HepG2 (cell line): ENCODE results near the gene DDX46. TPM values are rescaled to one million over a fixed set of nuclear protein-coding genes. Genes with fewer than 3 reads are reported as not detected.

Experiments used
- AKAP8 ChIP-seq: sonication (generic); formaldehyde crosslinking; IDR thresholded peaks from 2 replicates; pipeline ENCODE4 v1.5.1; 2020; ENCODE audit warnings: mild to moderate bottlenecking, missing genetic modification reagents
- BCLAF1 ChIP-seq: fragments of 450-650 bp; IDR thresholded peaks from 2 replicates; pipeline ENCODE4 v1.6.1; 2017; ENCODE audit warnings: mild to moderate bottlenecking
- FIP1L1 ChIP-seq: fragments of 200-400 bp; formaldehyde crosslinking; IDR thresholded peaks from 2 replicates; pipeline ENCODE4 v1.6.1; 2018; ENCODE audit warnings: low read depth, mild to moderate bottlenecking, low read length, moderate library complexity, borderline replicate concordance; ENCODE audit not compliant: insufficient read depth
- IRF9 ChIP-seq: sonication (generic); formaldehyde crosslinking; IDR thresholded peaks from 2 replicates; pipeline ENCODE4 v1.8.0; 2022; ENCODE audit warnings: missing genetic modification reagents, mild to moderate bottlenecking, borderline replicate concordance
- MAZ ChIP-seq, 2 experiments: sonication (generic) in 1 of 2; formaldehyde crosslinking in 1 of 2; IDR thresholded peaks; 2 replicates each; pipeline versions ENCODE4 v1.5.0 to v1.6.1; 2012 to 2020; ENCODE audit warnings: low read depth in 2 of 2, mild to moderate bottlenecking in 2 of 2, borderline replicate concordance in 1 of 2, improper control_type of control experiment in 1 of 2, low read length in 1 of 2, missing genetic modification reagents in 1 of 2, moderate library complexity in 1 of 2
- MNT ChIP-seq: fragments of 450-650 bp; IDR thresholded peaks from 2 replicates; pipeline ENCODE4 v1.6.1; 2016
- PRPF4 ChIP-seq: fragments of 200-400 bp; formaldehyde crosslinking; IDR thresholded peaks from 2 replicates; pipeline ENCODE4 v1.6.1; 2016; ENCODE audit warnings: low read length, low read depth; ENCODE audit not compliant: poor library complexity, severe bottlenecking
- SP4 ChIP-seq: sonication (generic); formaldehyde crosslinking; IDR thresholded peaks from 2 replicates; pipeline ENCODE4 v1.8.1; 2023; ENCODE audit warnings: mild to moderate bottlenecking, missing genetic modification reagents
- ZBED4 ChIP-seq: sonication (generic); formaldehyde crosslinking; IDR thresholded peaks from 2 replicates; pipeline ENCODE4 v1.4.0; 2020; ENCODE audit warnings: missing genetic modification reagents, borderline replicate concordance
- ZFP36L1 ChIP-seq: sonication (generic); formaldehyde crosslinking; IDR thresholded peaks from 2 replicates; pipeline ENCODE4 v1.8.0; 2022; ENCODE audit warnings: mild to moderate bottlenecking, missing genetic modification reagents, moderate library complexity
- ZNF264 ChIP-seq: sonication (generic); formaldehyde crosslinking; IDR thresholded peaks from 2 replicates; pipeline ENCODE4 v1.4.0; 2020; ENCODE audit warnings: missing genetic modification reagents
- ZNF589 ChIP-seq: sonication (generic); formaldehyde crosslinking; conservative IDR thresholded peaks from 2 replicates; pipeline ENCODE4 v1.8.0; 2022; ENCODE audit warnings: mild to moderate bottlenecking, moderate library complexity, missing genetic modification reagents
- ZNF710 ChIP-seq: sonication (generic); formaldehyde crosslinking; IDR thresholded peaks from 2 replicates; pipeline ENCODE4 v1.5.0; 2020; ENCODE audit warnings: mild to moderate bottlenecking, missing genetic modification reagents, borderline replicate concordance
- ZNF773 ChIP-seq: sonication (generic); formaldehyde crosslinking; IDR thresholded peaks from 2 replicates; pipeline ENCODE4 v1.4.0; 2020; ENCODE audit warnings: missing genetic modification reagents, borderline replicate concordance
- ZNF775 ChIP-seq: sonication (generic); formaldehyde crosslinking; IDR thresholded peaks from 2 replicates; pipeline ENCODE4 v1.4.0; 2020; ENCODE audit warnings: missing genetic modification reagents, mild to moderate bottlenecking, moderate library complexity, borderline replicate concordance
- polyA plus RNA-seq, 8 experiments: library from polyadenylated mRNA; depleted of rRNA in 3 of 8; stranded (reverse) in 7 of 8; unstranded in 1 of 8; fragments of >200 nt; fragmentation: Illumina TruSeq in 4 of 8; extraction: Trizol in 4 of 8; gene quantifications; 2 replicates each; pipeline versions ENCODE4 v1.2.1 to v1.2.3, GENCODE V29; 2011 to 2016; ENCODE audit warnings: low read depth in 4 of 8, missing spikeins in 1 of 8, mixed read lengths in 1 of 8; ENCODE audit not compliant: insufficient read depth in 1 of 8
- total RNA-seq, 5 experiments: library from RNA; depleted of rRNA; stranded (reverse); fragments of >200 nt; fragmentation: Illumina TruSeq; extraction: Trizol; gene quantifications; 2 replicates each; pipeline ENCODE4 v1.2.3, GENCODE V29; 2016; ENCODE audit warnings: low read depth in 1 of 5

The DDX46 gene
- total and polyA plus RNA-seq, 2 of the 13 experiments (the other 11 are each of a cell fraction or from before 2014, with no cell fraction given): 27.3 to 59.3 TPM

GRCh38 chr5:134738133-134738962, 20.2 kb upstream of the DDX46 start, which contains the start of gene CAMLG (continued):
- TF ChIP-seq ZNF264 (CRISPR knock-in tag): peak; percentile 67; the same call in 1 of the 2 replicates
- peak; percentile 92; the same call in 1 of the 2 replicates for TF ChIP-seq ZBED4 (CRISPR knock-in tag)
- TF ChIP-seq ZNF710 (CRISPR knock-in tag): peak; percentile 50; the same call in 1 of the 2 replicates
- TF ChIP-seq IRF9 (CRISPR knock-in tag): peak; percentile 96
- no peak; the same call in 1 of the 2 replicates for TF ChIP-seq MAZ (IDR thresholded peaks at IDR 0.05; ENCODE audit: borderline replicate concordance, low read depth, low read length)
- peak; percentile 95 for TF ChIP-seq MAZ (CRISPR knock-in tag; IDR thresholded peaks at IDR 0.05; ENCODE audit: low read depth)
- peak; percentile 58 for TF ChIP-seq PRPF4
- 0 out of 2 replicates have a peak, but pooled peaks have one; percentile 45 for TF ChIP-seq ZNF589
- TF ChIP-seq AKAP8 (CRISPR knock-in tag): no peak
- peak; percentile 62; the same call in 1 of the 2 replicates for TF ChIP-seq ZNF775 (CRISPR knock-in tag)
- no peak for TF ChIP-seq ZFP36L1 (CRISPR knock-in tag)
- TF ChIP-seq BCLAF1: no peak
- TF ChIP-seq FIP1L1: no peak
- TF ChIP-seq SP4: peak; percentile 91
- peak; percentile 81 for TF ChIP-seq MNT
- TF ChIP-seq ZNF773 (CRISPR knock-in tag): no peak
